ENCODE data around the gene SF1. TPM values are rescaled to one million over a fixed set of nuclear protein-coding genes. Genes with fewer than 3 reads are reported as not detected.

SF1 gene
- polyA plus RNA-seq, 1 experiment: 56.8 TPM

- Histone ChIP-seq H3K9me3 (ENCODE audit: control insufficient read depth, insufficient read depth, low read length) (no peaks in the 10 kb centered on the region), H3K27me3 (ENCODE audit: control insufficient read depth, insufficient read depth, low read length) (no peaks in the 10 kb centered on the region), H3K27ac (ENCODE audit: low read depth, low read length) (no peak overlapping the region), H3K4me3 (ENCODE audit: low read depth, low read length) (peak overlapping the region; percentile 62; the same call in 1 of the 2 replicates)
- DNase-seq (ENCODE audit: low read depth, low spot score): no peak
- ChIA-PET CTCF (interaction anchor here (0.8 to 0.9 kb wide), 2 partner anchors 14 to 86 kb away, joined by 3 read pairs; no protein-coding TSS in a partner anchor), POLR2A (interaction anchor here (1.0 kb wide), 1 partner anchor 23 kb away, joined by 3 read pairs; no protein-coding TSS in a partner anchor)
- no peak for TF ChIP-seq CTCF (IDR thresholded peaks at IDR 0.05; ENCODE audit: low read depth, low read length)
These were observed 23.4 kb upstream of the SF1 start for GRCh38 chr11:64801561-64802369.

GRCh38 chr11:64801158-64801464, 22.8 kb upstream of the SF1 start:
- DNase-seq (ENCODE audit: low read depth, low spot score): no peak
- no peak overlapping the region for H3K27ac ChIP-seq (ENCODE audit: low read depth, low read length)
- no peak for TF ChIP-seq CTCF (IDR thresholded peaks at IDR 0.05; ENCODE audit: low read depth, low read length)
- ChIA-PET CTCF (interaction anchor here (0.9 kb wide), 1 partner anchor 13 kb away, joined by 3 read pairs; no protein-coding TSS in a partner anchor), POLR2A (no interaction called here)
- H3K4me3 ChIP-seq (ENCODE audit: low read depth, low read length): no peak overlapping the region
- no peaks in the 10 kb centered on the region for H3K27me3 ChIP-seq (ENCODE audit: control insufficient read depth, insufficient read depth, low read length)
- H3K9me3 ChIP-seq (ENCODE audit: control insufficient read depth, insufficient read depth, low read length): no peaks in the 10 kb centered on the region

- CTCF ChIA-PET: no interaction called here
- no peaks in the 10 kb centered on the region for H3K27me3 ChIP-seq (ENCODE audit: control insufficient read depth, insufficient read depth, low read length)
- H3K9me3 ChIP-seq (ENCODE audit: control insufficient read depth, insufficient read depth, low read length): no peaks in the 10 kb centered on the region
- DNase-seq (ENCODE audit: low read depth, low spot score): no peak
- H3K27ac ChIP-seq (ENCODE audit: low read depth, low read length): no peak overlapping the region
- no peak for TF ChIP-seq CTCF (IDR thresholded peaks at IDR 0.05; ENCODE audit: low read depth, low read length)
- POLR2A ChIA-PET: no interaction called here
- H3K4me3 ChIP-seq (ENCODE audit: low read depth, low read length): no peak overlapping the region
These were observed 22.2 kb upstream of the SF1 start for GRCh38 chr11:64800303-64801157.

GRCh38 chr11:64799623-64800302, 21.4 kb upstream of the SF1 start:
- ChIA-PET CTCF (no interaction called here), POLR2A (no interaction called here)
- H3K4me3 ChIP-seq (ENCODE audit: low read depth, low read length): no peak overlapping the region
- no peak overlapping the region for H3K27ac ChIP-seq (ENCODE audit: low read depth, low read length)
- H3K27me3 ChIP-seq (ENCODE audit: control insufficient read depth, insufficient read depth, low read length): no peaks in the 10 kb centered on the region
- H3K9me3 ChIP-seq (ENCODE audit: control insufficient read depth, insufficient read depth, low read length): no peaks in the 10 kb centered on the region
- DNase-seq (ENCODE audit: low read depth, low spot score): no peak
- no peak for TF ChIP-seq CTCF (IDR thresholded peaks at IDR 0.05; ENCODE audit: low read depth, low read length)
